ENCODE results near the gene APOD.
"Not testable (repeated sequence)": the region's sequence is repeated elsewhere in the genome, so short reads cannot be mapped to it uniquely, and the experiment has no call there.

APOD gene

DNA sequence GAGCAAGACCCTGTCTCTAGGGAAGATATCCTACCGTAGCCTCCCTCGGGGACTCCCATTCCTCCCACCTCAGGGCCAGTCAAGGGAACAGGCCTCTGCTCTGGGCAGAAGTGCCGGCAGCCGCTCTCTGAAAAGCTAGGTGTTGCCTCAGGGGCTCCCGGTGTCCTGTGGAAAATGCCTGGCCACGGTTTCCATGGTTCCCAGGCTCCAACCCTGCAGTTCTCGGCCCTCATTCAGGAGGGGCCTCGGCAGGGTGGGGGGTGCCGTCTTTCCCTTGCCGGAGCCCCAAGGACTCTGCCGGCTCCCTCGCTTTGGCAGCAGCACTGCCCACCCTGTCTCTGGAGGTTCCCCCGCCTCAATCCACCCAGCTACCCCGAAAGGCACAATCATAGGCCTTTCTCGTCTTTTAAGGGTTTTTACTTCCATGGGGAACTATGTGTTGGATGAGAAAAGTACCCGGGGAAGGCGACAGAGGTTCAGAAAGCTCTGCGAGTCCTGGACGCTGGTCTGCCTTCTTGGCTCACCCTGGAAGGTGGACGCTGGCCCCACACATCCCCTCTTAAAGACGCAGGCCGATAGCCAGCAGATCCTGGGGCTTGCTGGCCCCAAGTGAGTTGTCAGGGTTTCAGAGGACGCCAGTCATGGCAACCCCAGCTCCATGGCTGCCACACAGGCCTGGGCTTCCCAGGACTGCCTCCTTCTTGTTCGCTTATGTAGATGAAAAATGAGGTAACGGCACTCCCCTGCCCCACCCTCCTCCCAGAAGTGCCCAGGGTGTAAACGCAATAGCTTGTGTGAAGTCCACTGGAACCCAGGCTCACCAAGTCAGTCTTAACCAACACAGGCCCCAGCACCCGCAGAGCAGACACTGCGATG, 34.3 kb upstream of the APOD start:
- DNase-seq (ENCODE audit: low read depth): not testable (repeated sequence)

DNA sequence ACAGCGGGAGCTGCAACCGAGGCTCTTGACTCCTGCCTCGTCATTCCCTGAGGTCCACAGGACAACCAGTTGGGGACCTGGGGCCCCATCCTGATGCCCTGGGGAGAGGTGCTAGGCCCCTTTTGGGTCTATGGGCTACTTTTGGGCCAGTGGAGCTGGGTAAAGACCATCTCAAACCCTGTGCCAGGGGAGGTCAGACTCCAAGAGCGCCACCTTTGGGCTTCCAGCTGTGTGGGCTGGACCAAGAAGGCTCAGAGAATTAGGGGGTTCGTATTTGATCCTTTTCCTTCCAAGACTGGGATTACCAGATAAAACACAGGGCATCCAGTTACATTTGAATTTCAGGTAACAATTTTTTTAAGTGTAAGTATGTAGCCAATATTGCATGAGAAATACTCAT, 33.4 kb upstream of the APOD start:
- not testable (repeated sequence) for DNase-seq (ENCODE audit: low read depth)

DNA sequence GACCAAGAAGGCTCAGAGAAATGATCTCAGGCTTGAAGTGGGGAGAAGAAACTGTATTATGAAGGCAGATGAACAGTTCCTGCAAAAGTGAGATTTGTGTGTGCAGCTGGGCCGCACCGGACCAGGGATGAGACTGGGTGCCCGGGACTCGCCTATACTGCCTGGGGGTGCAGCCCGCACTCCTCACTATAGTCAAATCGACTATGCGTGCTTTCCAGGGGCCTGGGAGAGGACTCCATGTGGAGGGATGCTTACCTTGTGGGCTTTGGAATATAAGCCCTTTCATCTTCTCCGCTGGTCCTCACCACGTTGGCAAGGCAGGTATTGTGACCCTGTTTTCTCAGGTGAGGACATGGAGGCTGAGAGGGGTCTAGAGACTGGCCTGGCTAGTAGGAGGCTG, 32.9 kb upstream of the APOD start:
- DNase-seq (ENCODE audit: low read depth): no peak

DNA sequence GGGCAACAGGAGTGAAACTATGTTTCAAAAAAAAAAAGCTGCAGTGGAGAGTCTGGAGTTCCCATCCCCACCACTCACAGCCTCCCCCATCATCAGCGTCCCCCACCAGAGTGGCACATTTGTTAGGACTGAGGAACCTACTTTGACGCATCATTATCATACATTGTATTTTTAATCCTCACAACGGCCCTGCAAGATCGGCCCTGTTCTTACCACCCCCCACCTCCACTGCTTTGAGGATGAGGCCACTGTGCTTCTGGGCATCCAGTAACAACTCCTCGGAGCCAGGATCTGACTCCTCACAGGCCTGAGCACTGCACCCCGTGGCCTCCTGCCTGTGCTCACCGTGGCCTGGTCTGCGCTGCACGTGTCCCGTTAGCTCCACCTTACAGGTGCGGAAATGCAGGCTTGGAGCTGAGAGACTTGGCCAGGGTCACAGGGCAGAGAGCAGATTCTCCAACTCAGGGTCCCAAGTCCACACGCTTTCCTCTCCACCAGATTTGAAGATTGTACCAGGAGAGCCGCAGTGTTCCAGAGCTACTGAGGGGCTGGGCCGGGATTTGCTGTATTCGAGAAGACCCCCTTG, 32.3 kb upstream of the APOD start:
- not testable (repeated sequence) for DNase-seq (ENCODE audit: low read depth)

DNA sequence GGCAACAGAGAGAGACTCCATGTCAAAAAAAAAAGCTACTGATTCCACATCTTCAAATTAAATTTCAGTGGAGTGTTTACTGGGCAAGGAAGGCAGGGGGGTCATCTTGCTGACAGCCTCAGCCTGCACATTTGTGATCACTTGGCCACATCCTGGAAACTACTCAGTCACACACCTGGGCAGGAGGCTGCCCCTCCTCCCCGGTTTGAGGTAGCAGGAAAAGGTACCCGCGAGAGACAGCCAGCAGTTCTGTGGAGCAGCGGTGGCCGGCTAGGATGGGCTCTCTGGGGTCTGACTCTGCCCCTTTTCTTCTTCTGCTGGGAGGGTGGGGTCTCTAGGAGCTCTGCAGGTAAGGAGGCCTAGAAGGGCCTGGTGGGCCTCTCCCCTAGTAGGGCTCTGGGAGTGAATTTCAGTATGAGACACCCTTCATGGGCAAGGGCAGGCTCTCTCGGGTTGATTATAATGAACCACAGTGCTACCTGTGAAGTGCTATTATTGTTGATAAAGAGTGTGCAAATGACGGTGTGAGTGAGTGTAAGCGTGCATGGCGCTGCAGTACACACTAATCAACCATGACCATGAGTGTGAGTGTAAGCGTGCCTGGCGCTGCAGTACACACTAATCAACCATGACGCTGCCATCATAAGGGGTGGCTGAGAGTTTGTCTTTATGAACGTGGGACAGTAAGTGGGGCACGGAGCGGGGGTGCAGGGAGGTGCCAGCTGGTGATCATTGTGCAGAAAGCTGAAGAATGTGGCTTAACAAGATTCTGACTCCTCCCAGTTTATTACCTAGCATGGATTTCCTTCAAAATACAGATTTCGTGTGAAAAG, 31.1 kb upstream of the APOD start:
- not testable (repeated sequence) for DNase-seq (ENCODE audit: low read depth)

DNA sequence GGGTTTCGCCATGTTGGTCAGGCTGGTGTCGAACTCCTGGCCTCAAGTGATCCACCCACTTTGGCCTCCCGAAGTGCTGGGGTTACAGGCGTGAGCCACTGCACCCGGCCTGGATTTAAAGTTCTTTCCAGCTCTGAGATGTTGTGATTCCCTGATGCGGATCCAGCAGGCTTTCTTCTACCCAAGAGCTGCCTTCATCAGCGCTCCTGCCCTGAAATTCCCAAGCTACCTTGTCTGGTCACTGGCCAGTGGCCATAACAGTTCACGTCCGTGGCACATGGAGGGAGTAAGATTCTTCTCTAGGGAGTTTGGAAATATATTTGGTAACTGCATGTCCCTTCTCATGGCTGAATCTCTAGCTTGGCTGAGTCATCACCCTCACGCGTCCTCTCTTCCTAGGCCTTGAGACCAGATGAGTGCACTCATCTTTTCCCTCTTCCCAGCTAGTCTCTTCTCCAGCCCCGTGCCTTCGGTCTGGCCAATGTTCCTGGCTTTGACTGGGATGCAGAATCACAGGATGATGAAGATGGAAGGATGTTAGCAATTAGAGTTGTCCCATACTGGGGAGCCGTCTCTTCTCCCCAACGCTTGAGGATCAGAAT, 29.8 kb upstream of the APOD start:
- DNase-seq (ENCODE audit: low read depth): peak; percentile 81

DNA sequence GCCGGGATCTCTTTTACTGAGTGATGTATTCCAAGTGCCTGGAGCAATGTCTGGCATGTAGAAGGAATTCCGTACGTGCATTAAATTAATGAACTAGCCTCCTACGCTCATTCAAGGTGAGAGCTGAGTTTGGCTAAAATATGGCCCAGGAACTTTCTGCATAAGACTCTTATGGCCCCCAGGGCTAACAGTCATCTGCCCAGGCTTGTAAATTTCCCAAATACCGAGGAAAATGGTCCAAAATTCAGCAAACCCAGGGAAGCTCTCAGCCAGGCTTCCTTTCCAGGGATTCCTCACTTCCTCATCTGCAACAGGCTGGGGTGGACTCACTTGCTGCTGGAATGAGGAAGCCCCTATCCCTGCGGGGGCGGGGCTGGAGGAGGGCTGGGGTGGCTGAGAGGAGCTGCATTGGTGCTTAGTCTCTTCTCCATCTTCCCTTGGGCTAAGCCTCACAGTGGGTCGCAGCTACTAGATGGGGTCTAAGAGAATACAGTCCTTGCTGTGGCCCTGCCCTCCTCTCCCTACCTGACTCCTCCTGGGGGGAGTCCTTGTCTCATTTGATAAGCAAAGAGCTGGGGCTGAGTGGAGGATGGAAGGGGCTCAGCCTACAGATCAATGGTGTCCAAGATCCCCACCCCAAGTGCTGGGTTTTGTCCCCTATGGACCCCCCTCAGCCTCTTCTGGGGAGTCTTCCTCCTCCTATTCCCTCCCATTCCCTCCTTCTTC, 28.5 kb upstream of the APOD start:
- DNase-seq (ENCODE audit: low read depth): no peak

DNA sequence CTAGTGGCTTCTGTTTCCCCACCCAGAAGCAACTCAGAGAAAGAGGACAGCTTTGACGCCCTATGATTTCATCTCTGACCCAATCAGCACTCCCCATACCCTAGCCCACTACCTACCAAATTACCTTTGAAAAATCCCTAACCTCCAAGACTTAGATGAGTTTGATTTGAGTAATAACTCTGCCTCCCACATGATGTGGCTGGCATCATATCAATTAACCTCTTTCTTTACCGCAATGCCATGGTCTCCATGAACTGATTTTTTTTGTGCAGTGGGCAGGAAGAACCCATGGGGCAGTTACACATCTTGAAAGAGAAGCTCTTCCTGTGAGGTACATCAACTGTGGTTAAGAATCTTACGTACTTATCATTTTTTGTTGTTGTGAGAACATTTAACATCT, 25.5 kb upstream of the APOD start:
- no peak for DNase-seq (ENCODE audit: low read depth)

DNA sequence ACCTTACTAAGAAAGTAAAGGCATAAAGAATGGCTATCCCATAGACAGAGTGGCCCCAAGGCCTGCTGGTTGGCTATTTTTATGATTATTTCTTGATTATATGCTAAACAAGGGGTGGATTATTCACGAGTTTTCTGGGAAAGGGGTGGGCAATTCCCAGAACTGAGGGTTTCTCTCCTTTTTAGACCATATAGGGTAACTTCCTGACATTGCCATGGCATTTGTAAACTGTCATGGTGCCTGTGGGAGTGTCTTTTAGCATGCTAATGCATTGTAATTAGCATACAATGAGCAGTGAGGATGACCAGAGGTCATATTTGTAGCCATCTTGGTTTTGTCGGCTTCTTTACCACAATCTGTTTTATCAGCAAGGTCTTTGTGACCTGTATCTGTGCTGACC, 18.0 kb upstream of the APOD start:
- not testable (repeated sequence) for DNase-seq (ENCODE audit: low read depth)

DNA sequence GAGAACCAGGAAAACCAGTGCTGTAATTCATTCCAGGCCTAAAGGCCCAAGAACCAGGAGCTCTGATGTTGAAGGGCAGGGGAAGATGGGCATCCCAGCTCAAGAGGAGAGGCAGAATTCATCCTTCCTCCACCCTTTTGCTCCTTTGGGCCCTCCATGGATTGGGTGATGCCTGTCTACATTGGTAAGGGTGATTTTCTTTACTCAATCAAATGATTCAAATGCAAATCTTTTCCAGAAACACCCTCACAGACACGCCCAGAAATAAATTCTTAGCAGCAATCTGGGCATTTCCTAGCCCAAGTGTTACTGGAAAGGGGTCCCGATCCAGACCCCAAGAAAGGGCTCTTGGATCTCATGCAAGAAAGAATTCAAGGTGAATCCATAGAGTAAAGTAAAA, 17.6 kb upstream of the APOD start:
- DNase-seq (ENCODE audit: low read depth): no peak

DNA sequence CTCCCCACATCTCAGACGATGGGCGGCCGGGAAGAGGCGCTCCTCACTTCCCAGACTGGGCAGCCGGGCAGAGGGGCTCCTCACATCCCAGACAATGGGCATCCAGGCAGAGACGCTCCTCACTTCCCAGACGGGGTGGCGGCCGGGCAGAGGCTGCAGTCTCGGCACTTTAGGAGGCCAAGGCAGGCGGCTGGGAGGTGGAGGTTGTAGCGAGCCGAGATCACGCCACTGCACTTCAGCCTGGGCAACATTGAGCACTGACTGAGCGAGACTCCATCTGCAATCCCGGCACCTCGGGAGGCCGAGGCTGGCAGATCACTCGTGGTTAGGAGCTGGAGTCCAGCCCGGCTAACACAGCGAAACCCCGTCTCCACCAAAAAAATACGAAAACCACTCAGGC, 16.2 kb upstream of the APOD start:
- not testable (repeated sequence) for DNase-seq (ENCODE audit: low read depth)

DNA sequence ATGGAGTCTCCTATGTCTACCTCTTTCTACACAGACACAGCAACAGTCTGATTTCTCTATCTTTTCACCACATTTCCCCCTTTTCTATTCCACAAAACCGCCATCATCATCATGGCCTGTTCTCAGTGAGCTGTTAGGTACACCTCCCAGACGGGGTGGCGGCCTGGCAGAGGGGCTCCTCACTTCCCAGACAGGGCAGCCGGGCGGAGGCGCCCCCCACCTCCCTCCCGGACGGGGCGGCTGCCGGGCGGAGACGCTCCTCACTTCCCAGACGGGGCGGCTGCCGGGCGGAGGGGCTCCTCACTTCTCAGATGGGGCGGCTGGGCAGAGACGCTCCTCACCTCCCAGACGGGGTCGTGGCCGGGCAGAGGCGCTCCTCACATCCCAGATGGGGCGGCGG, 15.8 kb upstream of the APOD start:
- not testable (repeated sequence) for DNase-seq (ENCODE audit: low read depth)

DNA sequence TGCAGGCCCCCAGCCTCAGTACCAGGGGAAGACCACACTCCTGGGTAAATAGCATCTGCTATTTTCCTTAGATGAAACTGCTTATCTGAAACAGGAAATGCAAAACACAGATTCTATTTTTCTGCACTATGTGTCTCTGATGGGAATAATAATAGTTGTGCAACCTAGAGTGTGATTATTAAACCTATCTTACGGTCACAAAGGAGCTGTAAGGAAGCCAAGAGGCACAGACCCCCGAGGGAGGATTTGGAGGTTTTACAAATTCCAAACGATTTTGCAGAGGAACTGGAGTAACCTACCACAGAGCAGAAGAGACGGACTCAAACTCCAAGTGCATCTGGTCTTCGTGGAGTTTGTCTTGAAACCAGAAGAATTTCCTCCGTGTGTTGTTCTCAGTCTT, 14.1 kb upstream of the APOD start:
- DNase-seq (ENCODE audit: low read depth): no peak

DNA sequence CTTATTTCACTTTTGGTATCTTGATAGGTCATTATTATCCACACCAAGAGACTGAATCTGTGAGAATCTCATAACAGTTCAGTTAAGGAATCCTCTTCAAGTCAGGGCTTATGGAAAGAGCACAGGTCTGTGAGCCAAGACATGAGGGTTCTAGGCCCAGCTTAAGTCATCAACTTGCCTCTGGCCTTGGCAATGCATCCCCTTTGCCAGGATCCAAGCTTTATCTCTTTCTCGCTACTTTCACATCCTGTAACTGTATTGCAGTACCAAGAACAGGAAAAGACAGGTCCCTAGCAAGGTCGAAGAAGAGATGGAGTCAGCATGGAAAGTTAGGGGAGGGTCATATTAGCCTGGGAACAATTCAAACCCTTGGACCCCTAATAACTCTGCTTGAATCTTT, 13.5 kb upstream of the APOD start:
- no peak for DNase-seq (ENCODE audit: low read depth)

DNA sequence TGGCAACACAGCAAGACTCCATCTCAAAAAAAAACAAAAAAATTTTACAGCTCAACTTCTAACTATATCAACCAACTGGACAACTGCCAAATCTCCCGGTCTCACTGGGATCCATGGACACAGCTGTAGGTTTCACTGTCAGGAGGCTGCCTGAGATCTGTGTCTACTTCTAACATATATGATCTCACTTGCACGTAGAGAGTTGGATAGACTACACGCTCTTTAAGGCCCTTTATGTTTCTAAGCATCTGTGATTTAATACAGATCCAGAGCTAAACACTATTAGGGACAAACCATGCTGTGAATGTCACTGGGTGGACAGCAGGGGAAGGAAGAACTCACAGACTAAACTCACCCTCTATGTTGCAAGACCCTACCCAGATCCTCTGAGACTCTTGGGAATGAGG, 13.0 kb upstream of the APOD start:
- DNase-seq (ENCODE audit: low read depth): no peak

DNA sequence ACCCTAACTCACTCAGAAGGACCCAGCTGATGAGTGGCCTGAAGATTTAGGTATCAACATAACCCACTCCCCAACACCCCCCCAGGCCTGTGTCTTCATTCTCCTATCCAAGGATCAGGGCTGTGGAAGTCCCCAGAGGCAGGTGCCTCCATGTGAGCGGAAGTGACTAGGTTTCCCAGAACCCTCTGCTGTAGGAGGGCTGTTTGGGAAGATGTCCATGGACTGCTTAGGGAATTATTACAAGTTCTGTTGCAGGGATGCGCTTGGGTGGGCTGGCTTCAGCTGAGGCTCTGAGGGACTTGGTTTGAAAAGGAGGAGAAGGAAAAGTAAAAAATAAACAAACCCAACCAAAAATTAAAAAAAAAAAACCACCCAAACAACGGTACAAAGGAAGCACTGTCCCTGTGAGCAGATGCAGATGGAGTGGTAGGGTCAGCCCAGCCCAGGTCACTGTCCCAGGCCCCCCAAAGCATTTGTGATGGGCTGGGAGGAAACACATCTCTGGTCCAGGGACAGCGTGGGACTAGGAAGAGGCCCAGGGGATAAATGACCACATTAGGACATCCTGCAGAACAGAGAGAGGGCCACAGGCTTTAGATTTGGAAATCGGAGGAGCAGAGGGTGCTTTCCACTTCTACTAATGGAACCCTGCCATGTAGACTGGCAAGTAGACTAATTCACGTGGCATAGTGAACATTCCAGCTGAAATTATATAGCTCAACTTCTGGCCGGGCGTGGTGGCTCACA, 12.2 kb upstream of the APOD start:
- DNase-seq (ENCODE audit: low read depth): no peak

DNA sequence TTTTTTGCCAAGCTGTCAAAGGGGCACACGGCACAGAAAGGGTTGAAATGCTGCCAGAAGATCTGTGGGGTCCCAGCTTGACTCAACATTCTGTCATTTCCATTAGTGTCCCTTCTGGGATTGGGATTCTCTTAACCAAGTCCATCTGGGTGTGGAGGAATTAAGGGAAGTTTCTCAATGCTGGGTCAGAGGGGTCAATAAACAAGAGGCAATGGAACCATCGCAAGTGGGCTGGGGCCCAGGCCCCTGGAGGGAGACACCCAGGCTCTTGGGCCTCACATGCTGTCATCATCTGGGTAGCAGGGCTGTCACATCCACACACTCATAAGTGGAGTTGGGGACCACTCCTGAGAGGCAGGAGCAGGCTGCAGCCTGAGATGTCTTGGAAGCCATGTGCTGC, 8.1 kb upstream of the APOD start:
- no peak for DNase-seq (ENCODE audit: low read depth)

DNA sequence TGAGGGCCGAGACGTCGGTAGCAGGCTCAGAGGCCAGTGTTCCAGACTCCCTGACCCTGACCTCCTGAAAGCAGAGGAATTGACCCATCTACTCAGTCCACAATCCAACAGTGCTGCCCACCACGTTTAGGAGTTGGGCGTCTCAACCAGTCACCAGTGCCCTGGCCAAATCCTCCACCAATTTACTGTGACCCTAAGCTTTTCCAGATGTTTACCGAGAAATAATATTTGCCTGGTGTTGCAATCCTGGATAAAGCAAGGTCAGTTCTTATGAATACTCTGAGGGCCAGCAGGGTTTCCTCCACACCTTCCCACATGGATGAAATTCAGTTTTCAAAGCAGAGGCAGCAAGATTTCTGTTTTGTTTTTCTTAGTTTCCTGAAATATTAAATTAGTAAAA, 7.5 kb upstream of the APOD start:
- DNase-seq (ENCODE audit: low read depth): no peak

DNA sequence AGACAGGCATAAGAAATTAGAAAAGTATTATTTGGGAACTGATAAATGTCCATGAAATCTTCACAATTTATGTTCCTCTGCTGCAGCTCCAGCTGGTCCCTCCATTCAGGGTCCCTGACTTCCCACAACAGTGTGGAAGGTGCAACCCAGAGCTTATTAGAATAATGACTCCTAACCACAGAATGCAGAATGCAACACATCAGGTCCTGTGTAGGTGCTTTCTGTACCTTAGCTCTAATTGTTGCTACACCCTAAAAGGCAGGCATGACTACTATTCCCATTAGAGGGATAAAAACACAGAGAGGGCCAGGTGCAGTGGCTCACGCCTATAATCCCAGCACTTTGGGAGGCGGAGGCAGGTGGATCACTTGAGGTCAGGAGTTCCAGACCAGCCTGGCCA, 6.6 kb upstream of the APOD start:
- DNase-seq (ENCODE audit: low read depth): not testable (repeated sequence)

DNA sequence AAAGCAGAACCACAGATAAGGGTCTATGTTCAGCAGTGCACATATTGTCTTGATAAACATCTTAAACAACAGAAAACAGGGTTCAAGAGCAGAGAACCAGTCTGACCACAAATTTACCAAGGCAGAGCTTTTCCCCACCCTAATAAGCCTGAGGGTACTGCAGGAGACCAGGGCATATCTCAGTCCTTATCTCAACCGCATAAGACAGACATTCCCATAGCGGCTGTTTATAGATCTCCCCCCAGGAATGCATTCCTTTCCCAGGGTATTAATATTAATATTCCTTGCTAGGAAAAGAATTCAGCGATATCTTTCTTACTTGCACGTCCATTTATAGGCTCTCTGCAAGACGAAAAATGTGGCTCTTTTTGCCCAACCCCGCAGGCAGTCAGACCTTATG, 6.1 kb upstream of the APOD start:
- DNase-seq (ENCODE audit: low read depth): not testable (repeated sequence)

DNA sequence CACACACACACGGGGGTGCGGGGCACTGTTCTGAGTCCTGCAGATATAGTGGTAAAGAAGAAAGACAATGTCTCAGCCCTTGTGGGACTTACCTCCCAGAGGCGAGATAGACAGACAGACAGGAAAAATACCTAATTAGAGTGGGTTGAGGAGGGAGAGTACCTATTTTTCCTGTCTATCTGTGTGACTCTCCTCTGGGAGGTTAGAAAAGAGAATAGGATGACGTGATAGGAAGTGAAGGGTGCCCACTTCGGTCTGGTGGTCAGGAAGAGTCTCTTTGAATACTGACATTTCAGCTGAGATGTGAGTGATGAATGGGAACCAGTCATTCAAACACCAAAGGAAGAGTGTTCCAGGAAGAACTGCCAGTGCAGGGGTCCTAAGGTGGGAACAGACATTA, 4.1 kb upstream of the APOD start:
- no peak for DNase-seq (ENCODE audit: low read depth)

Data from ELR (cell line).